Lower lobe of right lung (tissue), 2 donors: ENCODE measurements around the gene KRT86. TPM values are rescaled to one million over a fixed set of nuclear protein-coding genes. Genes with fewer than 3 reads are reported as not detected.
A peak's percentile ranks its signal among the peaks of the same experiment; 100 is the strongest.

ENCODE experiments used
- ATAC-seq, 2 donors: fragments of 200-7000 bp; cut with Tn5 transposase; one replicate each; pipeline ENCODE4 v1.9.1; 2020 to 2022; ENCODE audit warnings: mild to moderate bottlenecking in 2 of 2, moderate library complexity in 2 of 2
- DNase-seq: peaks from one replicate; pipeline ENCODE4 v3.0.0-alpha.2; 2020
- H3K27ac ChIP-seq: fragments of 200-600 bp; one replicate; pipeline ENCODE4 v1.8.0; 2022
- H3K27me3 ChIP-seq: fragments of 200-600 bp; one replicate; pipeline ENCODE4 v1.8.0; 2022; ENCODE audit warnings: low read depth
- H3K36me3 ChIP-seq: fragments of 200-600 bp; one replicate; pipeline ENCODE4 v1.8.0; 2022; ENCODE audit warnings: mild to moderate bottlenecking
- H3K4me1 ChIP-seq: fragments of 200-600 bp; one replicate; pipeline ENCODE4 v1.8.0; 2022
- H3K4me3 ChIP-seq: fragments of 200-600 bp; one replicate; pipeline ENCODE4 v1.8.0; 2022; ENCODE audit warnings: mild to moderate bottlenecking
- H3K9me3 ChIP-seq: fragments of 200-600 bp; one replicate; pipeline ENCODE4 v1.8.0; 2022
- CTCF ChIP-seq: fragments of 200-600 bp; IDR thresholded peaks from one replicate; pipeline ENCODE4 v1.8.0; 2022; ENCODE audit warnings: antibody characterized with exemption, mild to moderate bottlenecking
- intact Hi-C: fragments of 100-400 bp; cut with DNase I; formaldehyde crosslinking; loops from one replicate; pipeline ENCODE4 v1.11.0; 2022
- total RNA-seq: library from RNA; stranded (reverse); fragmentation: NEBNext Ultra II Directional; extraction: Animal tissue kit (Norgen Biotek cat#: 25700); gene quantifications from one replicate; pipeline ENCODE4 v1.2.1, GENCODE V29; 2021
- donor health status: DM: no; HTN: yes; CAD: no; lungs with severe emphysema.

Gene KRT86
- total RNA-seq, 1 donor from 2014 or later, result 0.74 TPM

- intact Hi-C loops, result no loop called here
- DNase-seq (no peak), ATAC-seq (no peak)
- TF ChIP-seq CTCF, result no peak
- H3K4me1 ChIP-seq, result peaks cover 44% of the 10 kb centered on the region
- no peaks in the 10 kb centered on the region for H3K9me3 ChIP-seq
- H3K27me3 ChIP-seq, result no peaks in the 10 kb centered on the region
- no peak overlapping the region for H3K27ac ChIP-seq
- H3K36me3 ChIP-seq, result peaks cover 10% of the 10 kb centered on the region
- H3K4me3 ChIP-seq, result no peak overlapping the region
These were observed 33.1 kb upstream of the KRT86 start for GRCh38 chr12:52241205-52241842.

GRCh38 chr12:52242442-52243258, 31.8 kb upstream of the KRT86 start:
- ATAC-seq (no peak), DNase-seq (no peak)
- Histone ChIP-seq H3K9me3 (no peaks in the 10 kb centered on the region), H3K27ac (no peak overlapping the region), H3K4me3 (no peak overlapping the region), H3K4me1 (peaks cover 53% of the 10 kb centered on the region), H3K27me3 (no peaks in the 10 kb centered on the region), H3K36me3 (peaks cover 10% of the 10 kb centered on the region)
- no peak for TF ChIP-seq CTCF
- intact Hi-C loops, result no loop called here

GRCh38 chr12:52243259-52243855, 31.1 kb upstream of the KRT86 start:
- H3K4me1 ChIP-seq, result peaks cover 53% of the 10 kb centered on the region
- intact Hi-C loops, result no loop called here
- TF ChIP-seq CTCF, result no peak
- no peak overlapping the region for H3K4me3 ChIP-seq
- ATAC-seq, result no peak
- no peaks in the 10 kb centered on the region for H3K27me3 ChIP-seq
- DNase-seq, result no peak
- no peaks in the 10 kb centered on the region for H3K9me3 ChIP-seq
- H3K36me3 ChIP-seq, result peaks cover 10% of the 10 kb centered on the region
- H3K27ac ChIP-seq, result peak overlapping the region; percentile 71

GRCh38 chr12:52243856-52244614, 30.4 kb upstream of the KRT86 start:
- peak; percentile 72 to 84 for ATAC-seq
- H3K27ac ChIP-seq, result peak overlapping the region; percentile 71

More at GRCh38 chr12:52243856-52244614, 30.4 kb upstream of the KRT86 start:
- intact Hi-C loops, result no loop called here
- no peak for TF ChIP-seq CTCF
- peak; percentile 87 for DNase-seq
- H3K36me3 ChIP-seq, result peaks cover 10% of the 10 kb centered on the region
- no peaks in the 10 kb centered on the region for H3K9me3 ChIP-seq
- H3K27me3 ChIP-seq, result peaks cover 2% of the 10 kb centered on the region
- H3K4me3 ChIP-seq, result no peak overlapping the region
- peaks cover 48% of the 10 kb centered on the region for H3K4me1 ChIP-seq
